Uterine smooth muscle cell (primary cell): Measurements from ENCODE around the gene MINDY4. TPM values are rescaled to one million over a fixed set of nuclear protein-coding genes. Genes with fewer than 3 reads are reported as not detected.

Experiments
- total RNA-seq: library from RNA; depleted of rRNA; stranded (reverse); fragments of >200 nt; gene quantifications from 2 replicates; pipeline ENCODE4 v1.2.3, GENCODE V29; 2014

MINDY4 gene
- total RNA-seq, result 6.7 and 8.9 TPM in 2 replicates

GRCh38 chr7:30771174-30771879 lies at the start of gene MINDY4:
TSS of gene MINDY4 (plus strand) at chr7:30771417. CDS start at chr7:30771494, 77 bp downstream.

GRCh38 chr7:30751696-30752273 lies 19.4 kb upstream of the MINDY4 start, which contains the start of gene INMT:
TSS of gene INMT (plus strand) at chr7:30752135. CDS start at chr7:30752151, 16 bp downstream.

GRCh38 chr7:30911561-30911969 lies 140.3 kb downstream of the MINDY4 start, which contains the start of gene AQP1:
TSS of gene AQP1 (plus strand) at chr7:30911853. CDS start at chr7:30911910, 57 bp downstream.

Other genes starting within 250 kb of the MINDY4 start
- gene GARS1, start 176.5 kb upstream of the MINDY4 start, total RNA-seq, result 345 and 370 TPM in 2 replicates
- not detected in 2 replicates for gene CRHR2, start 89.0 kb upstream of the MINDY4 start, total RNA-seq
- gene INMT, start 19.3 kb upstream of the MINDY4 start, total RNA-seq, result 0.11 and 1.2 TPM in 2 replicates
- 0.50 and 0.66 TPM in 2 replicates for gene AQP1, start 140.4 kb downstream of the MINDY4 start, total RNA-seq
- gene GHRHR, start 192.5 kb downstream of the MINDY4 start, total RNA-seq, result not detected in 2 replicates